Esophagus squamous epithelium (tissue), 5 donors: ENCODE results near the gene ADGRG4. TPM values are rescaled to one million over a fixed set of nuclear protein-coding genes. Genes with fewer than 3 reads are reported as not detected.
A peak's percentile ranks its signal among the peaks of the same experiment; 100 is the strongest.
"Not testable (repeated sequence)": the region's sequence is repeated elsewhere in the genome, so short reads cannot be mapped to it uniquely, and the experiment has no call there.

Source experiments
- DNase-seq: peaks from one replicate; lab custom pipeline; 2025; lab: John Stamatoyannopoulos, UW
- H3K27ac ChIP-seq, 4 donors: fragments of 200-600 bp; sonication (generic); one replicate each; pipeline ENCODE4 v1.5.1; 2016 to 2019; ENCODE audit warnings: mild to moderate bottlenecking in 1 of 4
- H3K27me3 ChIP-seq, 4 donors: fragments of 200-600 bp; sonication (generic); 1 replicate in 3 of 4; 2 replicates in 1 of 4; pipeline versions ENCODE4 v1.5.1 to v1.6.0; 2017 to 2021; ENCODE audit warnings: antibody characterized with exemption in 1 of 4
- H3K36me3 ChIP-seq, 3 donors: fragments of 200-600 bp; sonication (generic); one replicate each; pipeline ENCODE4 v1.5.1; 2016 to 2019
- H3K4me1 ChIP-seq, 3 donors: fragments of 200-600 bp; sonication (generic); one replicate each; pipeline ENCODE4 v1.5.1; 2017 to 2019
- H3K4me3 ChIP-seq, 4 donors: fragments of 200-600 bp; sonication (generic); 1 replicate in 3 of 4; 2 replicates in 1 of 4; pipeline ENCODE4 v1.5.1; 2016 to 2019; ENCODE audit warnings: mild to moderate bottlenecking in 2 of 4, moderate library complexity in 1 of 4
- H3K9me3 ChIP-seq, 3 donors: fragments of 200-600 bp; sonication (generic); one replicate each; pipeline ENCODE4 v1.5.1; 2016 to 2019
- CTCF ChIP-seq, 6 experiments: fragments of 450-650 bp in 4 of 6; fragments of 200-600 bp in 2 of 6; sonication (generic) in 2 of 6; IDR thresholded peaks; one replicate each; pipeline ENCODE4 v1.5.1; 2016 to 2019; ENCODE audit warnings: antibody characterized with exemption in 6 of 6, mild to moderate bottlenecking in 4 of 6, moderate library complexity in 4 of 6
- POLR2A ChIP-seq, 4 donors: fragments of 450-650 bp; IDR thresholded peaks; one replicate each; pipeline ENCODE4 v1.6.1; 2017; ENCODE audit warnings: antibody characterized with exemption in 4 of 4, mild to moderate bottlenecking in 4 of 4, moderate library complexity in 3 of 4
- WGBS, 2 donors: methylation state at CpG; one replicate each; pipeline ENCODE4 v1.1.5; 2018; 5-methylcytosine and 5-hydroxymethylcytosine counted together
- intact Hi-C: fragments of 100-400 bp; cut with DNase I; formaldehyde crosslinking; loops from one replicate; pipeline ENCODE4 v1.15.0; 2022
- total RNA-seq, 4 donors: library from RNA; depleted of rRNA; stranded (reverse); fragments of >200 nt; gene quantifications; one replicate each; pipeline ENCODE4 v1.1.0, GENCODE V29; 2016
- donor health status: DM: yes; HTN: yes; CAD: no.

Gene ADGRG4
- under 1 TPM in 1 of 4 donors, not detected in 3; 0.19 TPM for total RNA-seq

GRCh38 chrX:136300721-136301120 lies at the start of gene ADGRG4:
Gene ADGRG4, plus strand, starts transcription at chrX:136300963. Its CDS starts 7,815 bp downstream, at chrX:136308778.
- H3K36me3 ChIP-seq, H3K9me3 ChIP-seq, intact Hi-C loops, DNase-seq, H3K4me3 ChIP-seq, H3K27me3 ChIP-seq, H3K27ac ChIP-seq, H3K4me1 ChIP-seq: not testable (repeated sequence)
- 84 to 90% methylated on average over 3 to 4 of the region's 4 CpGs for WGBS, 2 donors

GRCh38 chrX:136251041-136251991 lies 49.4 kb upstream of the ADGRG4 start, which contains the start of gene MAP7D3:
Gene MAP7D3, minus strand, starts transcription at chrX:136251400. Its CDS starts 42 bp downstream, at chrX:136251358.
- Histone ChIP-seq H3K36me3 (no peaks in the 10 kb centered on the region), H3K4me3 (peak within 1 kb of the TSS; percentile 51 to 77 (median 71)), H3K27me3 (no peaks in the 10 kb centered on the region), H3K4me1 (peaks cover 0 to 8% (median 0%) of the 10 kb centered on the region in 3 donors), H3K27ac (peak within 1 kb of the TSS; percentile 64 to 86 (median 81)), H3K9me3 (no peaks in the 10 kb centered on the region)
- WGBS, 2 donors = 37% methylated on average over 7 of the region's 73 CpGs; no CpG with 5 or more reads in 1 of the 2 donors
- intact Hi-C loops = no loop called here
- no peak for DNase-seq
- TF ChIP-seq CTCF (IDR thresholded peaks at IDR 0.05) = no peak
- peak in 1 of 4 donors; percentile 52 for TF ChIP-seq POLR2A (IDR thresholded peaks at IDR 0.05)

GRCh38 chrX:136255541-136255940 lies 45.2 kb upstream of the ADGRG4 start:
- Histone ChIP-seq H3K36me3 (no peaks in the 10 kb centered on the region), H3K27me3 (no peaks in the 10 kb centered on the region), H3K4me3 (no peak overlapping the region), H3K4me1 (peaks cover 0 to 4% (median 1%) of the 10 kb centered on the region in 3 donors), H3K27ac (peak overlapping the region in 3 of 4 donors; percentile 11 to 65 (median 46)), H3K9me3 (no peaks in the 10 kb centered on the region)
- 51 to 78% methylated on average over 4 to 5 of the region's 5 CpGs for WGBS, 2 donors
- no peak for DNase-seq
- TF ChIP-seq CTCF (IDR thresholded peaks at IDR 0.05) = no peak
- no peak for TF ChIP-seq POLR2A (IDR thresholded peaks at IDR 0.05)
- intact Hi-C loops = no loop called here

GRCh38 chrX:136256026-136256425 lies 44.7 kb upstream of the ADGRG4 start:
- H3K9me3 ChIP-seq = no peaks in the 10 kb centered on the region
- peak overlapping the region in 3 of 4 donors; percentile 37 to 65 (median 46) for H3K27ac ChIP-seq
- no peaks in the 10 kb centered on the region for H3K36me3 ChIP-seq
- 36 to 40% methylated on average over 7 of the region's 7 CpGs for WGBS, 2 donors
- H3K4me1 ChIP-seq = peaks cover 0 to 4% (median 0%) of the 10 kb centered on the region in 3 donors
- DNase-seq = no peak
- no peaks in the 10 kb centered on the region for H3K27me3 ChIP-seq
- no peak for TF ChIP-seq CTCF (IDR thresholded peaks at IDR 0.05)
- TF ChIP-seq POLR2A (IDR thresholded peaks at IDR 0.05) = no peak
- intact Hi-C loops = no loop called here
- H3K4me3 ChIP-seq = no peak overlapping the region

GRCh38 chrX:136258951-136259350 lies 41.8 kb upstream of the ADGRG4 start:
- no peak for DNase-seq
- no peaks in the 10 kb centered on the region for H3K27me3 ChIP-seq

More at GRCh38 chrX:136258951-136259350, 41.8 kb upstream of the ADGRG4 start:
- 57% methylated on average over 1 of the region's 1 CpG; no CpG with 5 or more reads in 1 of the 2 donors for WGBS, 2 donors
- intact Hi-C loops = no loop called here
- Histone ChIP-seq H3K27ac (peak overlapping the region in 3 of 4 donors; percentile 12 to 63 (median 22)), H3K4me3 (no peak overlapping the region), H3K4me1 (peaks cover 0 to 4% (median 0%) of the 10 kb centered on the region in 3 donors), H3K36me3 (no peaks in the 10 kb centered on the region), H3K9me3 (no peaks in the 10 kb centered on the region)
- TF ChIP-seq POLR2A (IDR thresholded peaks at IDR 0.05) = no peak
- no peak for TF ChIP-seq CTCF (IDR thresholded peaks at IDR 0.05)
